Measurements from ENCODE around the gene HSPA12B. TPM values are rescaled to one million over a fixed set of nuclear protein-coding genes. Genes with fewer than 3 reads are reported as not detected.

HSPA12B gene
- total RNA-seq, 2 donors from 2014 or later, result 1.5 to 1.7 TPM

DNA sequence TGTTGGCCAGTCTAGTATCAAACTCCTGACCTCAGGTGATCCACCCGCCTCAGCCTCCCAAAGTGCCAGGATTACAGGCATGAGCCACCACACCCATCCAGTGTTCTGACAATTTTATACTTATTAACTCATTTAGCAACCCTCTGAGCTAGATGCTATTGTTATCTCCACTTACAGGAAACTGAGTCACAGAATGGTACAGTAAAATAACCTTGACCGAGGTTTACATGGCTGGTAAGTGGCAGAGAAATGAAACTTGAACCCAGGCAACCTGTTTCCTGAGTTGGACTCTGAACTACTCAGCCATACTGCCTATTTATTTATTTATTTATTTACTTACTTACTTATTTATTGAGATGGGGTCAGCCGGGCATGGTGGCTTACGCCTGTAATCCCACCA, 13.4 kb upstream of the HSPA12B start:
- Histone ChIP-seq H3K4me3 (no peak overlapping the region), H3K27me3 (no peaks in the 10 kb centered on the region), H3K9me3 (no peaks in the 10 kb centered on the region), H3K4me1 (no peaks in the 10 kb centered on the region), H3K27ac (no peak overlapping the region), H3K9ac (ENCODE audit: low read depth in 2 of 2, low read length in 2 of 2) (no peak overlapping the region), H3K36me3 (no peaks in the 10 kb centered on the region)
- intact Hi-C loops (cut with DNase I), result no loop called here
- no peak for TF ChIP-seq CTCF (IDR thresholded peaks at IDR 0.05)
- no peak for DNase-seq

GRCh38 chr20:3720068-3720467, 12.4 kb upstream of the HSPA12B start:
- no peak for DNase-seq
- intact Hi-C loops (cut with DNase I), result no loop called here
- Histone ChIP-seq H3K4me3 (no peak overlapping the region), H3K4me1 (no peaks in the 10 kb centered on the region), H3K9me3 (no peaks in the 10 kb centered on the region), H3K27ac (no peak overlapping the region), H3K27me3 (no peaks in the 10 kb centered on the region), H3K36me3 (no peaks in the 10 kb centered on the region), H3K9ac (ENCODE audit: low read depth in 2 of 2, low read length in 2 of 2) (no peak overlapping the region)
- no peak for TF ChIP-seq CTCF (IDR thresholded peaks at IDR 0.05)

DNA sequence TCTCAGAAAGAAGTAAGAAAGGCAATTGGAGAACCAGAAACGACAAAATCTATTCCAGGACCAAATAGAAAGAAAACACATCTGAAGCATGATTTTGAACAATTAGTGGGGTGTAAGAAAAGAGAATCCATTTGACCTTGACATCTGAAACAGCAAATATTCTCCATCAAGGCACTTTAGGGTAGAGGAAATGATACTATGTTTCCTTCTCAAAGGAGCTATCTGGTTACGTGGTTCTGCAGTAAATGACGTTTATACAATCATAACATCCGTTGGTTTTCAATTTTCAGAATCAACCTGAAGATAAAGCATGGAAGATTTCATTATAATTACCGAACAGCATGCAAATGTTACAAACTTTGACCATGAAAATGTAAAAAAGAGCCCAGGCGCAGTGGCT, 11.9 kb upstream of the HSPA12B start:
- H3K27me3 ChIP-seq, result no peaks in the 10 kb centered on the region
- no peak overlapping the region for H3K27ac ChIP-seq
- no peaks in the 10 kb centered on the region for H3K9me3 ChIP-seq
- no peak for DNase-seq
- TF ChIP-seq CTCF (IDR thresholded peaks at IDR 0.05), result no peak
- H3K9ac ChIP-seq (ENCODE audit: low read depth in 2 of 2, low read length in 2 of 2), result no peak overlapping the region
- no peaks in the 10 kb centered on the region for H3K36me3 ChIP-seq
- no peak overlapping the region for H3K4me3 ChIP-seq
- no peaks in the 10 kb centered on the region for H3K4me1 ChIP-seq
- intact Hi-C loops (cut with DNase I), result no loop called here

DNA sequence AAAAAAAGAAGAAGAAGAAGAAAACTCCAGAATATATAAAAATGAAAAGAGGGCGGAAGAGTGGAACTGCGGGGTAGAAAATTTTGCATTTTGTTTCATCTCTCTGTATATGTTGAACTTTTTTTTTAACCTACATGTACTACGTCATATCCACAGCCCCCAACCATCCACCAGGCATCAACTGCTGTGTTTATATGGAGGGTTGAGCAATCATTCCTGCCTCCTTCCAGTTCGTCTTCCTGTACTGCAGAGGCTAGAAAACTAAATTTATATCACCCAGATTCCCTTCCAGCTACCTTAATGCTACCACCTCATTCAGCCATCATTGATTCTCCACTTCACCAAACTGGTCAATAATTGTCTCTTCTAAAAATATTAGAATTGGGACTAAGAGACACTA, 10.6 kb upstream of the HSPA12B start:
- DNase-seq, result no peak
- Histone ChIP-seq H3K4me1 (no peaks in the 10 kb centered on the region), H3K27me3 (no peaks in the 10 kb centered on the region), H3K9me3 (no peaks in the 10 kb centered on the region), H3K36me3 (no peaks in the 10 kb centered on the region), H3K9ac (ENCODE audit: low read depth in 2 of 2, low read length in 2 of 2) (no peak overlapping the region), H3K4me3 (no peak overlapping the region), H3K27ac (no peak overlapping the region)
- TF ChIP-seq CTCF (IDR thresholded peaks at IDR 0.05), result no peak
- intact Hi-C loops (cut with DNase I), result no loop called here

GRCh38 chr20:3723284-3723683, 9.2 kb upstream of the HSPA12B start:
- Histone ChIP-seq H3K9me3 (no peaks in the 10 kb centered on the region), H3K36me3 (no peaks in the 10 kb centered on the region), H3K4me3 (no peak overlapping the region), H3K9ac (ENCODE audit: low read depth in 2 of 2, low read length in 2 of 2) (no peak overlapping the region), H3K27ac (no peak overlapping the region), H3K4me1 (no peaks in the 10 kb centered on the region), H3K27me3 (no peaks in the 10 kb centered on the region)
- TF ChIP-seq CTCF (IDR thresholded peaks at IDR 0.05), result no peak
- DNase-seq, result no peak
- intact Hi-C loops (cut with DNase I), result no loop called here

DNA sequence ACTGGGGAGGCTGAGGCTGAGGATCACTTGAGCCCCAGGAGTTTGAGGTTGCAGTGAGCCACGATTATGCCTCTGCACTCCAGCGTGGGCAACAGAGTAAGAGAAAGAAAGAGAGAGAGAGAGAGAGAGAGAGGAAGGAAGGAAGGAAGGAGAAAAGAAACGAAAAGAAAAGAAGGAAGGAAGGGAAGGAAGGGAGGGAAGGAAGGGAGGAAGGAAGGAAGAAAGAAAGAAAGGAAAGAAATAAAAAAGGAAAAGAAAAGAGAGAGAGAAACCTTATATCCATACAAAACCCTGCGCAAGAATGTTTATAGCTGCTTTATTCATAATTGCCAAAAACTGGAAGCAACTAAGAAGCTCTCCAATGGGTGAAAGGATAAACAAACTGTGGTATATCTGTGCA, 8.1 kb upstream of the HSPA12B start:
- no peak for DNase-seq
- intact Hi-C loops (cut with DNase I), result no loop called here
- H3K9me3 ChIP-seq, result no peaks in the 10 kb centered on the region
- no peak overlapping the region for H3K9ac ChIP-seq (ENCODE audit: low read depth in 2 of 2, low read length in 2 of 2)
- H3K36me3 ChIP-seq, result no peaks in the 10 kb centered on the region
- TF ChIP-seq CTCF (IDR thresholded peaks at IDR 0.05), result no peak
- no peak overlapping the region for H3K27ac ChIP-seq
- no peaks in the 10 kb centered on the region for H3K27me3 ChIP-seq
- H3K4me1 ChIP-seq, result no peaks in the 10 kb centered on the region
- H3K4me3 ChIP-seq, result no peak overlapping the region
